HG02642 (cell line): ENCODE measurements around the gene ZNF620.
"Not testable (repeated sequence)": the region's sequence is repeated elsewhere in the genome, so short reads cannot be mapped to it uniquely, and the experiment has no call there.

Source experiments
- ATAC-seq: cut with Tn5 transposase; IDR thresholded peaks from one replicate; pipeline ENCODE4 v1.9.1; 2021; ENCODE audit warnings: mild to moderate bottlenecking; ENCODE audit not compliant: unreplicated experiment, poor library complexity

ZNF620 gene

GRCh38 chr3:40499952-40500351 lies 5.9 kb upstream of the ZNF620 start:
- no peak for ATAC-seq

- no peak for ATAC-seq
Measured at GRCh38 chr3:40502034-40502433, 3.8 kb upstream of the ZNF620 start.

GRCh38 chr3:40504636-40505430 lies 1.0 kb upstream of the ZNF620 start:
- no peak for ATAC-seq

- ATAC-seq, result no peak
Measured at GRCh38 chr3:40511031-40511718, 5.3 kb downstream of the ZNF620 start.

GRCh38 chr3:40516201-40516600 lies 10.4 kb downstream of the ZNF620 start:
- ATAC-seq, result no peak

- no peak for ATAC-seq
Measured at GRCh38 chr3:40518067-40518466, 12.2 kb downstream of the ZNF620 start.

GRCh38 chr3:40518848-40519247 lies 13.0 kb downstream of the ZNF620 start:
- no peak for ATAC-seq

GRCh38 chr3:40521254-40521653 lies 15.4 kb downstream of the ZNF620 start:
- ATAC-seq, result no peak

GRCh38 chr3:40523781-40524180 lies 17.9 kb downstream of the ZNF620 start:
- ATAC-seq, result no peak

GRCh38 chr3:40524222-40524567 lies 18.4 kb downstream of the ZNF620 start:
- ATAC-seq, result no peak

GRCh38 chr3:40524568-40525285 lies 18.9 kb downstream of the ZNF620 start, which contains the start of gene ZNF621:
TSS of gene ZNF621 (plus strand) at chr3:40524960. CDS start at chr3:40525841, 881 bp downstream.
- peak; percentile 99 for ATAC-seq

GRCh38 chr3:40528426-40528825 lies 22.6 kb downstream of the ZNF620 start:
- ATAC-seq, result no peak

GRCh38 chr3:40532252-40532651 lies 26.4 kb downstream of the ZNF620 start:
- ATAC-seq, result no peak

- ATAC-seq, result no peak
Measured at GRCh38 chr3:40534283-40534682, 28.4 kb downstream of the ZNF620 start.

GRCh38 chr3:40546816-40547215 lies 41.0 kb downstream of the ZNF620 start:
- no peak for ATAC-seq

- no peak for ATAC-seq
Measured at GRCh38 chr3:40550167-40550566, 44.3 kb downstream of the ZNF620 start.

GRCh38 chr3:40557575-40558161 lies 51.8 kb downstream of the ZNF620 start:
- no peak for ATAC-seq

GRCh38 chr3:40562482-40562881 lies 56.6 kb downstream of the ZNF620 start:
- ATAC-seq, result not testable (repeated sequence)

- ATAC-seq, result not testable (repeated sequence)
Measured at GRCh38 chr3:40565629-40566028, 59.8 kb downstream of the ZNF620 start.

- no peak for ATAC-seq
Measured at GRCh38 chr3:40566694-40567093, 60.9 kb downstream of the ZNF620 start.
